T-cell (primary cell): ENCODE results near the gene CFTR. TPM values are rescaled to one million over a fixed set of nuclear protein-coding genes. Genes with fewer than 3 reads are reported as not detected.

Experiments used
- ATAC-seq, 4 experiments: fragments of 200-7000 bp in 3 of 4; fragments of 150-1000 bp in 1 of 4; cut with Tn5 transposase; replicated peaks in 1 of 4; 1 replicate in 3 of 4; 2 replicates in 1 of 4; pipeline ENCODE4 v1.10.0; 2021; ENCODE audit warnings: moderate library complexity in 3 of 4, mild to moderate bottlenecking in 2 of 4, moderate number of reproducible peaks in 1 of 4
- CTCF ChIA-PET, 2 donors: fragments of 300-600 bp; sonication (Branson Sonifier 250); formaldehyde crosslinking; loops; one replicate each; lab custom pipeline; 2022; ENCODE audit warnings: antibody characterized with exemption in 2 of 2; lab: Charles Lee
- POLR2A ChIA-PET, 2 donors: fragments of 300-600 bp; sonication (Branson Sonifier 250); formaldehyde crosslinking; loops; one replicate each; lab custom pipeline; 2022; ENCODE audit warnings: antibody characterized with exemption in 2 of 2; lab: Charles Lee
- DNase-seq, 35 experiments: peaks; one replicate each; pipeline versions ENCODE4 v3.0.0 to v3.0.0-alpha.2; 2013 to 2023
- H3K27ac ChIP-seq: one replicate; pipeline ENCODE4 v1.5.1; 2013; ENCODE audit warnings: low read length
- H3K27me3 ChIP-seq, 2 experiments: replicated peaks in 1 of 2; 1 replicate in 1 of 2; 2 replicates in 1 of 2; pipeline versions ENCODE4 v1.6.1 to v1.7.0; 2013; ENCODE audit warnings: low read length in 1 of 2, mixed read lengths in 1 of 2; ENCODE audit not compliant: control insufficient read depth in 2 of 2, insufficient read depth in 2 of 2; ENCODE audit errors: extremely low read depth in 1 of 2
- H3K36me3 ChIP-seq, 2 donors: 1 replicate in 1 of 2; 2 replicates in 1 of 2; pipeline versions ENCODE4 v1.6.1 to v1.7.0; 2013; ENCODE audit warnings: low read length in 1 of 2; ENCODE audit not compliant: control insufficient read depth in 2 of 2, insufficient read depth in 1 of 2; ENCODE audit errors: extremely low read depth in 1 of 2
- H3K4me1 ChIP-seq, 2 experiments: 1 replicate in 1 of 2; 2 replicates in 1 of 2; pipeline versions ENCODE4 v1.6.1 to v1.7.0; 2013; ENCODE audit warnings: low read length in 2 of 2, mixed read lengths in 1 of 2; ENCODE audit not compliant: insufficient read depth in 2 of 2, control insufficient read depth in 1 of 2; ENCODE audit errors: extremely low read depth in 1 of 2
- H3K4me3 ChIP-seq, 2 donors: 1 replicate in 1 of 2; 2 replicates in 1 of 2; pipeline versions ENCODE4 v1.5.1 to v1.7.0; 2013; ENCODE audit warnings: mild to moderate bottlenecking in 2 of 2, low read length in 1 of 2, moderate library complexity in 1 of 2; ENCODE audit not compliant: control insufficient read depth in 1 of 2; ENCODE audit errors: extremely low read depth in 1 of 2
- H3K9me3 ChIP-seq: 2 replicates; pipeline ENCODE4 v1.7.0; 2013
- H3K27ac Mint-ChIP-seq, 2 donors: one replicate each; pipeline ENCODE4 v1.8.0; 2020 to 2021; ENCODE audit warnings: mild to moderate bottlenecking in 2 of 2, mixed read lengths in 2 of 2
- H3K27me3 Mint-ChIP-seq, 2 donors: one replicate each; pipeline ENCODE4 v1.8.0; 2021 to 2022; ENCODE audit warnings: mixed read lengths in 2 of 2
- H3K36me3 Mint-ChIP-seq: one replicate; pipeline ENCODE4 v1.8.0; 2021; ENCODE audit warnings: mixed read lengths
- H3K4me1 Mint-ChIP-seq, 3 donors: one replicate each; pipeline ENCODE4 v1.8.0; 2020 to 2022; ENCODE audit warnings: mixed read lengths in 3 of 3, mild to moderate bottlenecking in 1 of 3
- H3K4me3 Mint-ChIP-seq, 3 donors: one replicate each; pipeline ENCODE4 v1.8.0; 2020 to 2022; ENCODE audit warnings: mild to moderate bottlenecking in 3 of 3, mixed read lengths in 3 of 3, moderate library complexity in 3 of 3
- H3K9me3 Mint-ChIP-seq, 3 donors: one replicate each; pipeline ENCODE4 v1.8.0; 2020 to 2022; ENCODE audit warnings: mixed read lengths in 3 of 3
- WGBS: methylation state at CpG from one replicate; pipeline ENCODE4 v1.1.5; 2013; ENCODE audit warnings: missing lambda C conversion rate; ENCODE audit not compliant: insufficient coverage; 5-methylcytosine and 5-hydroxymethylcytosine counted together
- total RNA-seq, 35 experiments: library from RNA in 6 of 35; stranded (reverse) in 6 of 35; fragments of 120-200 nt in 1 of 35; gene quantifications; one replicate each; pipeline versions ENCODE4 v1.2.1 to v1.2.4 and lab custom pipeline; 2013 to 2026

Gene CFTR
- total RNA-seq, 5 donors from 2014 or later (not counting 1 experiment from before 2014, with no cell fraction given): 0.44 to 0.53 (median 0.47) TPM; not detected in 2

DNA sequence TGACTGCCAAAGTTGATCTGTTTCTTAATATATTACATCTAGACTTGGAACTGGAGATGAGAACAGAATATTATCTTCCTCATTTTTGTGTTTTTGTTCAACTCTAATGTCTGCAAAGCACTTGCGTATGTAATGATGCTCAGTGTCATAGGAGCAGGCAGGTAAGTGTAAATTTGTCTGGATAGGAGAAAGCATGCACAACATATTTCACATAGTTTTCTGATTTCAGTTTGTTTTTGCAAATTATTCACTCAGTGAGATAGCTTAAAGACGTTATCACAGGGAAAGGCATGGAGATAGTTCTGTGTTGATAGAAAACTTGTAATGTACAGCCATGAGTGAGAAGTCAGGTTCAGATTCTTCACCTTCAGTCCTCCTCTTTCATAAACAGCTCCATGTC lies 84.8 kb downstream of the CFTR start:
- Mint-ChIP-seq H3K27ac (no peak overlapping the region), H3K4me3 (no peak overlapping the region), H3K36me3 (no peaks in the 10 kb centered on the region), H3K27me3 (no peaks in the 10 kb centered on the region), H3K9me3 (peaks cover 0 to 7% (median 0%) of the 10 kb centered on the region in 3 donors), H3K4me1 (no peaks in the 10 kb centered on the region)
- ChIA-PET CTCF (no interaction called here), POLR2A (no interaction called here)
- no CpG with 5 or more reads among the region's 2 CpGs for WGBS
- Histone ChIP-seq H3K36me3 (no peaks in the 10 kb centered on the region), H3K4me1 (no peaks in the 10 kb centered on the region), H3K27me3 (no peaks in the 10 kb centered on the region), H3K4me3 (no peak overlapping the region), H3K9me3 (no peaks in the 10 kb centered on the region), H3K27ac (no peak overlapping the region)
- ATAC-seq: no peak
- no peak for DNase-seq

DNA sequence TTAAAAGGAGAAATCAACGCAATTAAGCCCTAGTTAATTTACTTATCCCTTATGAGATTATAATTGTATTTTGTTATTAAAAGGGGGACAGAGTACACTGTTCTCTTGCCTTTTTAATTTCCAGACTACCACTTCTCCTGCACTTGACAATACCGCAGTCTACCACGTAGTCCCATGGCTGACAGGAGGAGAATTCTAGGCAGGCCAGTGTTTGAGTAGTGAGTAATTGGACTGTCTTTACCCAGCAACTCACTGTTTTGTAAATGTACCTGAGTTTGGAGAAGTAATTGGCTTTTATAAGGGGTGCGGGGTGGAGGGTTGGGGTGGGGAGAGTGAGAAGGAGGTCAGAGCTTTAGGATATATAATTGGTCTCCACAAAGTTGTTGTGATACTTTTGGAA lies 85.4 kb downstream of the CFTR start:
- WGBS: 70% methylated on average over 2 of the region's 4 CpGs
- ChIA-PET CTCF (no interaction called here), POLR2A (no interaction called here)
- no peaks in the 10 kb centered on the region for H3K9me3 ChIP-seq
- Mint-ChIP-seq H3K27me3 (no peaks in the 10 kb centered on the region), H3K27ac (no peak overlapping the region), H3K9me3 (peaks cover 0 to 7% (median 0%) of the 10 kb centered on the region in 3 donors), H3K4me1 (no peaks in the 10 kb centered on the region), H3K36me3 (no peaks in the 10 kb centered on the region), H3K4me3 (no peak overlapping the region)
- H3K36me3 ChIP-seq: no peaks in the 10 kb centered on the region
- no peaks in the 10 kb centered on the region for H3K27me3 ChIP-seq
- H3K4me3 ChIP-seq: no peak overlapping the region
- H3K4me1 ChIP-seq: no peaks in the 10 kb centered on the region
- ATAC-seq: no peak
- DNase-seq: no peak
- no peak overlapping the region for H3K27ac ChIP-seq

DNA sequence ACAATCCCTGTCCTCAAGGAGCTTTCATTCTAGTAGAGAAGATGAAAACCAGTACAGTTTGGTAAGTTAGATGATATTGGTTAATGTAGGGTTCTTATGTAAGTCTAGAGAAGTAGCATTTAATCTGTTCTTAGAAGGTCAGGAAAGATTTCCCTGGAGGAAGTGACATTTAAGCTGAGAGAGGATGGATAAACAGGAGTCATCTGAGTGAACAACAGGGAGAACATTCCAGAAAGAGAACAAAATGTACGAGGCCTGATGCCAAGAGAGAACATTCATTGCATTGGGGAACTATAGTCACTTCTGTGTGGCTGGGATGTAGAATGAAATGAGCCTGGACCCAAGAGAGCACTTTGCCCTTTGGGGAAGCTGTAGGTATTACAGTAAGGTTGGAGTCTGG lies 88.0 kb downstream of the CFTR start:
- Mint-ChIP-seq H3K9me3 (no peaks in the 10 kb centered on the region), H3K4me1 (no peaks in the 10 kb centered on the region), H3K27me3 (no peaks in the 10 kb centered on the region), H3K36me3 (no peaks in the 10 kb centered on the region), H3K27ac (no peak overlapping the region), H3K4me3 (no peak overlapping the region)
- no peaks in the 10 kb centered on the region for H3K4me1 ChIP-seq
- H3K27me3 ChIP-seq: no peaks in the 10 kb centered on the region
- POLR2A ChIA-PET: no interaction called here
- no peak overlapping the region for H3K4me3 ChIP-seq
- no peaks in the 10 kb centered on the region for H3K36me3 ChIP-seq
- H3K27ac ChIP-seq: no peak overlapping the region
- 38% methylated on average over 1 of the region's 1 CpG for WGBS
- H3K9me3 ChIP-seq: no peaks in the 10 kb centered on the region
- CTCF ChIA-PET: no interaction called here
- ATAC-seq (no peak), DNase-seq (no peak)

DNA sequence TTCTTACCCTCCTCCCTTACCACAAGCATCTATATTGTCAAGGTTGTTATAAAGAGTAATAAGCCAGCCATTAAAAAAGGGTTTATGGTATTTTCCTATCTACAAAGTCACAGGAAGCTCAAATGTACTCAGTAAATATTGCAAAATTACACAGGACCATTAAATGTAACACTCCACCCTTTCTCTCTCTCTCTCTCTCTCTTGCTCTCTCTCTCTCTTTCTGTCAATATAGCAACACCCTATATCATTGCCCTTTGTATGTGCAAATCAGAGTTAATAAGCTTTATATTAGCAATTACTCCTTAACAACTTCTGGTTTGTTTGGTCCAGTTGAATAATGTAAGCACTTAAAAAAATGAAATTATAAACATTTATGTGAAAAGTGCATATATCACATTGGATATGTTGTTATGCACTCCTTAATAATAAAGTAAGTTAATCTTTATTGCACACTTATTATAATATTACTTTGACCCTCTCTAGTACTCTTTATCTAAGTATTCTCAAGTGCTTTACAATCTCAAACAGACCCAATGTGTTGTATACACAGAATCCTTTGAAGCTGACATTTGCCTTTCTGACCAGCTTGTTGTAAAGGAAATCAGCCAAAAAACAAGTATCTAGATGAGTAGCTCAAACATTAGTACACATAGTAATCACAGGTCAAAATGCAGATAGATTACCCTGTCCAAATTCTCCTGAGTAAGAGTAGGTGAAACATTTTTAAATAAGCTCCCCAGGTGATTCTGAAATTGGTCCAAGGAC lies 93.2 kb downstream of the CFTR start:
- no peaks in the 10 kb centered on the region for H3K4me1 Mint-ChIP-seq
- Histone ChIP-seq H3K27ac (no peak overlapping the region), H3K36me3 (no peaks in the 10 kb centered on the region), H3K4me1 (no peaks in the 10 kb centered on the region), H3K4me3 (no peak overlapping the region), H3K27me3 (no peaks in the 10 kb centered on the region), H3K9me3 (no peaks in the 10 kb centered on the region)
- ATAC-seq: no peak
- H3K36me3 Mint-ChIP-seq: no peaks in the 10 kb centered on the region
- no peaks in the 10 kb centered on the region for H3K27me3 Mint-ChIP-seq
- POLR2A ChIA-PET: no interaction called here
- CTCF ChIA-PET: interaction anchor here in 1 of 2 donors (0.7 kb wide), 1 partner anchor 9 kb away, joined by 3 read pairs; no protein-coding TSS in a partner anchor
- no peak overlapping the region for H3K4me3 Mint-ChIP-seq
- H3K9me3 Mint-ChIP-seq: no peaks in the 10 kb centered on the region
- H3K27ac Mint-ChIP-seq: no peak overlapping the region
- no peak for DNase-seq

DNA sequence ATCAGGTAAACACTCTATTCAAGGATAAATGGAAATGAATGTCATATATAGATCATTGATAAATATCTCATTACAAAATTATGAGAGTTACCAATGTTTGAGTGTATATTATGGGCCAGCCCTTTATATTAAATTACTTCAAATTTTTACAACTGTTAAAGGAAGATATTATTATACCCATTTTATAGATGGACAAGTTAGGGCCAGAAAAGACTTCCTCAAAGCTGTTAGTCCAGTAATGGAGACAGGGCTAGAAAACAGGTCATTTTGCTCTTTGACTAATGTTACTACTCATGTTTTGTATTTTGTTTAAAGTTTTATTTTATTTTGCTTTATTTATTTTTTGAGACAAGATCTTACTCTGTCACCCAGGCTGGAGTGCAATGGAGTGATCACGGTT lies 101.6 kb downstream of the CFTR start:
- Mint-ChIP-seq H3K9me3 (peaks cover 0 to 3% (median 0%) of the 10 kb centered on the region in 3 donors), H3K4me3 (no peak overlapping the region), H3K27me3 (no peaks in the 10 kb centered on the region), H3K36me3 (no peaks in the 10 kb centered on the region), H3K27ac (no peak overlapping the region), H3K4me1 (no peaks in the 10 kb centered on the region)
- no peak for ATAC-seq
- WGBS: no CpG with 5 or more reads among the region's 1 CpG
- POLR2A ChIA-PET: no interaction called here
- Histone ChIP-seq H3K27me3 (no peaks in the 10 kb centered on the region), H3K4me1 (no peaks in the 10 kb centered on the region), H3K27ac (no peak overlapping the region), H3K9me3 (no peaks in the 10 kb centered on the region), H3K36me3 (no peaks in the 10 kb centered on the region), H3K4me3 (no peak overlapping the region)
- CTCF ChIA-PET: no interaction called here
- no peak for DNase-seq

DNA sequence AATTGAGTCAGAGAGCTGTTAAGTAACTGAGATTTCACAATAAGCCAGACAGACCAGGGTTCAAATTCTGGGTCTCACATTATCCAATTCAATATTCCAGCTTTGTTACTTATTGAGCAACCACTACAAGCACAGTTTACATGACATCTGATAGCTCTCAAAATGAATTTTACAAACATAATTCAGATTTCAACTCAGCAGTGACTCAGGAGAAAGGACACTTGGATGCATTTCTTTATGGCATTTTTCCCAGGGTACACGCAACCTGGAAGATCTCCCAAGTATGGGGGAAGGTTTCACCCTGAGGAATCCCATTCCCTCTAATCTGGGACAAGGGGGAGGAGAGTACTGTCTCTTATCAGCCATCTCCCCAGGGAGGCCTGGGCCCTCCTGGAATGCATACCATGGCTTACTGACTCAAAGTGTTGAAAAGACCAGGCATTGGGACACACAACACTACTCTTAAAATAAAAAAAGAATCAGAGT lies 102.4 kb downstream of the CFTR start:
- H3K9me3 Mint-ChIP-seq: peaks cover 0 to 3% (median 0%) of the 10 kb centered on the region in 3 donors
- H3K36me3 ChIP-seq: no peaks in the 10 kb centered on the region
- whole genome bisulfite sequencing: no CpG with 5 or more reads among the region's 1 CpG
- POLR2A ChIA-PET: no interaction called here
- no peaks in the 10 kb centered on the region for H3K36me3 Mint-ChIP-seq
- no peak for ATAC-seq
- no peaks in the 10 kb centered on the region for H3K27me3 Mint-ChIP-seq
- H3K27ac ChIP-seq: no peak overlapping the region
- no peaks in the 10 kb centered on the region for H3K9me3 ChIP-seq
- H3K27me3 ChIP-seq: no peaks in the 10 kb centered on the region
- no peak overlapping the region for H3K4me3 ChIP-seq
- H3K4me1 Mint-ChIP-seq: no peaks in the 10 kb centered on the region
- H3K4me1 ChIP-seq: no peaks in the 10 kb centered on the region
- H3K4me3 Mint-ChIP-seq: no peak overlapping the region
- no peak overlapping the region for H3K27ac Mint-ChIP-seq
- no peak for DNase-seq
- CTCF ChIA-PET: interaction anchor here in 1 of 2 donors (0.6 kb wide), 1 partner anchor 9 kb away, joined by 3 read pairs; no protein-coding TSS in a partner anchor
